ENCODE results near the gene PRKG1.

DNA sequence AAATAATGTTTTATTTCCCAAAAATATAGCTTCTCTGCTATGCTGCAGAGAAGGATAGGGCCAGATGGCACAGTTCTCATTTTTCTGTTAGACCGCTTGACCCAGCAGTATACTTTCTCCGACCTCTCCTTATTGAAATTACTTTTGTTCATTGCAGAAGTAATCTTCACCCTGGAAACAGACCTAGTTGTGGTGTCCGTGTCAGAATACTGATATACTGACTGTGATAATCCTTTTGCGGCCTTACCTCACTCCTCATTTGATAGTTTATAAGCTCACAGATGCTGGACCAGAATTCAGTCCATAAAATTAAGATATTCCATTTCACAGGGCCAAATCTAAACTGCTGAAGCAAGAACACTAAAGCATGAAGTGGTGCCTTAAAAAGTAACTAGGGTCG, 979.2 kb downstream of the PRKG1 start:
- TF ChIP-seq POLR2A (IDR thresholded peaks at IDR 0.05), result no peak
- TF ChIP-seq, protein P1, sequence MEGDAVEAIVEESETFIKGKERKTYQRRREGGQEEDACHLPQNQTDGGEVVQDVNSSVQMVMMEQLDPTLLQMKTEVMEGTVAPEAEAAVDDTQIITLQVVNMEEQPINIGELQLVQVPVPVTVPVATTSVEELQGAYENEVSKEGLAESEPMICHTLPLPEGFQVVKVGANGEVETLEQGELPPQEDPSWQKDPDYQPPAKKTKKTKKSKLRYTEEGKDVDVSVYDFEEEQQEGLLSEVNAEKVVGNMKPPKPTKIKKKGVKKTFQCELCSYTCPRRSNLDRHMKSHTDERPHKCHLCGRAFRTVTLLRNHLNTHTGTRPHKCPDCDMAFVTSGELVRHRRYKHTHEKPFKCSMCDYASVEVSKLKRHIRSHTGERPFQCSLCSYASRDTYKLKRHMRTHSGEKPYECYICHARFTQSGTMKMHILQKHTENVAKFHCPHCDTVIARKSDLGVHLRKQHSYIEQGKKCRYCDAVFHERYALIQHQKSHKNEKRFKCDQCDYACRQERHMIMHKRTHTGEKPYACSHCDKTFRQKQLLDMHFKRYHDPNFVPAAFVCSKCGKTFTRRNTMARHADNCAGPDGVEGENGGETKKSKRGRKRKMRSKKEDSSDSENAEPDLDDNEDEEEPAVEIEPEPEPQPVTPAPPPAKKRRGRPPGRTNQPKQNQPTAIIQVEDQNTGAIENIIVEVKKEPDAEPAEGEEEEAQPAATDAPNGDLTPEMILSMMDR (IDR thresholded peaks at IDR 0.05), result no peak
